ENCODE data around the gene ADD3. TPM values are rescaled to one million over a fixed set of nuclear protein-coding genes. Genes with fewer than 3 reads are reported as not detected.

Gene ADD3
- total RNA-seq, 1 donor from 2014 or later = 94.6 TPM

- H3K9me3 ChIP-seq = no peaks in the 10 kb centered on the region
- no peak for DNase-seq
- no peak for ATAC-seq
- H3K4me3 ChIP-seq = no peak overlapping the region
- no peaks in the 10 kb centered on the region for H3K36me3 ChIP-seq
- no peak overlapping the region for H3K27ac ChIP-seq
- no peak for TF ChIP-seq CTCF (IDR thresholded peaks at IDR 0.05)
- H3K27me3 ChIP-seq (ENCODE audit: low read depth) = no peaks in the 10 kb centered on the region
- intact Hi-C loops (cut with DNase I) = no loop called here
- peaks cover 13% of the 10 kb centered on the region for H3K4me1 ChIP-seq
Measured at GRCh38 chr10:109962247-109962646, 45.5 kb upstream of the ADD3 start.

GRCh38 chr10:109963439-109963838 is 44.3 kb upstream of the ADD3 start:
- no peak overlapping the region for H3K4me3 ChIP-seq
- H3K27me3 ChIP-seq (ENCODE audit: low read depth) = no peaks in the 10 kb centered on the region
- H3K27ac ChIP-seq = no peak overlapping the region
- H3K36me3 ChIP-seq = no peaks in the 10 kb centered on the region
- H3K4me1 ChIP-seq = peaks cover 18% of the 10 kb centered on the region
- no peak for TF ChIP-seq CTCF (IDR thresholded peaks at IDR 0.05)
- DNase-seq (no peak), ATAC-seq (no peak)
- intact Hi-C loops (cut with DNase I) = no loop called here
- no peaks in the 10 kb centered on the region for H3K9me3 ChIP-seq

GRCh38 chr10:109964318-109964717 is 43.5 kb upstream of the ADD3 start:
- ATAC-seq (no peak), DNase-seq (no peak)
- H3K4me3 ChIP-seq = no peak overlapping the region
- no peaks in the 10 kb centered on the region for H3K27me3 ChIP-seq (ENCODE audit: low read depth)
- intact Hi-C loops (cut with DNase I) = no loop called here
- no peak overlapping the region for H3K27ac ChIP-seq
- no peaks in the 10 kb centered on the region for H3K9me3 ChIP-seq
- H3K4me1 ChIP-seq = peaks cover 18% of the 10 kb centered on the region
- no peak for TF ChIP-seq CTCF (IDR thresholded peaks at IDR 0.05)
- no peaks in the 10 kb centered on the region for H3K36me3 ChIP-seq

- Histone ChIP-seq H3K4me3 (no peak overlapping the region), H3K27me3 (ENCODE audit: low read depth) (no peaks in the 10 kb centered on the region), H3K36me3 (no peaks in the 10 kb centered on the region), H3K27ac (no peak overlapping the region), H3K9me3 (no peaks in the 10 kb centered on the region), H3K4me1 (peaks cover 18% of the 10 kb centered on the region)
- no peak for DNase-seq
- no peak for TF ChIP-seq CTCF (IDR thresholded peaks at IDR 0.05)
- ATAC-seq = no peak
- intact Hi-C loops (cut with DNase I) = no loop called here
Measured at GRCh38 chr10:109966961-109967738, 40.6 kb upstream of the ADD3 start.

GRCh38 chr10:109967739-109968088 is 40.1 kb upstream of the ADD3 start:
- ATAC-seq = no peak
- H3K27ac ChIP-seq = no peak overlapping the region
- H3K4me1 ChIP-seq = peaks cover 18% of the 10 kb centered on the region

More at GRCh38 chr10:109967739-109968088, 40.1 kb upstream of the ADD3 start:
- Histone ChIP-seq H3K36me3 (no peaks in the 10 kb centered on the region), H3K27me3 (ENCODE audit: low read depth) (no peaks in the 10 kb centered on the region), H3K9me3 (no peaks in the 10 kb centered on the region), H3K4me3 (no peak overlapping the region)
- intact Hi-C loops (cut with DNase I) = no loop called here
- DNase-seq = no peak
- no peak for TF ChIP-seq CTCF (IDR thresholded peaks at IDR 0.05)

All from lower lobe of right lung (tissue), 2 donors.